ENCODE measurements around the gene ASTN1.

The ASTN1 gene

GRCh38 chr1:177164380-177165068, at the start of gene ASTN1:
Gene ASTN1, minus strand, starts transcription at chr1:177164712. Its CDS starts 36 bp downstream, at chr1:177164676.
- DNase-seq (ENCODE audit: low read depth in 1 of 2, low spot score in 1 of 2), result no peak

GRCh38 chr1:177211231-177211630, 46.7 kb upstream of the ASTN1 start:
- no peak for DNase-seq (ENCODE audit: low read depth in 1 of 2, low spot score in 1 of 2)

- no peak for DNase-seq (ENCODE audit: low read depth in 1 of 2, low spot score in 1 of 2)
Observed at GRCh38 chr1:177210071-177210470, 45.6 kb upstream of the ASTN1 start.

- DNase-seq (ENCODE audit: low read depth in 1 of 2, low spot score in 1 of 2), result no peak
Observed at GRCh38 chr1:177209357-177209756, 44.8 kb upstream of the ASTN1 start.

GRCh38 chr1:177208920-177209319, 44.4 kb upstream of the ASTN1 start:
- no peak for DNase-seq (ENCODE audit: low read depth in 1 of 2, low spot score in 1 of 2)

GRCh38 chr1:177206831-177207355, 42.4 kb upstream of the ASTN1 start:
- DNase-seq (ENCODE audit: low read depth in 1 of 2, low spot score in 1 of 2), result no peak

DNA sequence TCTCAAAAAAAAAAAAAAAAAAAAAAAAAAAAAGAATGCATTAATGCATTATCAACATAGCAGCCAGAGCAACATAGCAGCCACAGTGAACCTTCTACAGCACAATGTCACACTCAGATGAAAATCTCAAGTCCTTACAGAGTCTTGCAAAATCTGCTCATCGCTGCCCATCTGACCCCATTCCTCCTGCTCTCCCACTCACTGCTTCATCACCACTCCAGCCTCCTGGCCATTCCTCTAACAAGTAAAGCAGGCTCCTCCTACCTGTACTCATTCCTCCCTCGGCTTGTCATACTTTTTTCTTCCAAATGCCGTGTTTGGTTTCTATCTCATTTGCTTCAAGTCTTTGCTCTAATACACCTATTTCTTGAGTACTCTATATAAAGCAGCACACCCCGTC, 35.8 kb upstream of the ASTN1 start:
- no peak for DNase-seq (ENCODE audit: low read depth in 1 of 2, low spot score in 1 of 2)

DNA sequence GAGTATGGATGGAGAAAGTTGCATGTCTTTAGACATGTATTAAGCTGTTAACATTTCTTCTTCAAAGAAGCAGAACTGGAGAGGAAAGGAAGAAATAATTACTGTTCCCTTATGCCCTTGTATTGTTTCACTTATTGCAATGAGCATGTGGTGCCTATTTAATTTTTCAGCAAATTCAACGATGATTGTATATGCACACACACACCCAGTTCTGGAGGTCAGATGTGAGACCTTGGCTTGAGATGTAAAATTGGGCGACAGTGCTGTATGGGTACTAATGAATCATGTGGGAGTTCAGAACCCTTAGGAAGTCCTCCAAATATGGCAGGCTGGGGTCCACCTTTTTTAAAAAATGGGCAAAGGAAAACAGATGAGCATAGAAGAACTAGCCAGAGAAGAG, 33.7 kb upstream of the ASTN1 start:
- DNase-seq (ENCODE audit: low read depth in 1 of 2, low spot score in 1 of 2), result no peak

- no peak for DNase-seq (ENCODE audit: low read depth in 1 of 2, low spot score in 1 of 2)
Observed at GRCh38 chr1:177190308-177190970, 25.9 kb upstream of the ASTN1 start.

DNA sequence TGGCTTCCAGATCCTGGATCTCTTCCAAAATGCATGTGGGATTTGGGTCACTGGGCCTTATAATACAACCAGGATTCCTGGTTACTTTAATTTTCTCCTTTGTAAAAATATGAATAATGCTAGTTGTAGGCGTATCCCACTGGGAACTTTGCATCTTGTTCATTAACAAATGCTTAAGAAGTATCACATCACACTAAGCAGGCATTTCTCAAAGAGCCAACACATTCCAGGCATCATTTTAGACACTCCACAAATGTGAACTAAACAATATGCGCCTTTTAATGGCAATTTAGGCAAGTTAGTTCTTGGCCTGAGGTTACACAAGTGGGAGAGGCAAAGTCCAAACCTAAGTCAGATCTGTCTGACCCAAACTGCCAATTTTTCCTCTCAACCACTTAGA, 22.1 kb upstream of the ASTN1 start:
- no peak for DNase-seq (ENCODE audit: low read depth in 1 of 2, low spot score in 1 of 2)

DNA sequence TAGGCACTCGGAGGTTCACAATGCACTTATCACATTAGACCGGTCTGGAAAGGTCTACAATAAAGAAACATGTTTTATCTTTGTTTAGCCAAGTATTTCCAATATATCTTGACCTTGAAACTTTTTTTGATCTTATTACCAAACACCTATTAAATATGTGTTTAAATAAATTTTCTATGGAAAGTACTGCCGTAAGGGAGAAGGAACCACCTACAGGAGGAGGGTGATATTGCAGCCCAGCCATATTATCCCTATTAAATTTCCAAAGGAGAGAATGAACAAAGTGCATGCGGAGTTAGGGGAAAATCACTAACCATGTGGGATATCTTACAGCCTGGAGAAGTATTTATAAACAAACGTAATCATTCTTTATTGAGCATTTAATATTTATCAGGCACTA, 20.7 kb upstream of the ASTN1 start:
- no peak for DNase-seq (ENCODE audit: low read depth in 1 of 2, low spot score in 1 of 2)

- no peak for DNase-seq (ENCODE audit: low read depth in 1 of 2, low spot score in 1 of 2)
Observed at GRCh38 chr1:177183836-177184235, 19.3 kb upstream of the ASTN1 start.

DNA sequence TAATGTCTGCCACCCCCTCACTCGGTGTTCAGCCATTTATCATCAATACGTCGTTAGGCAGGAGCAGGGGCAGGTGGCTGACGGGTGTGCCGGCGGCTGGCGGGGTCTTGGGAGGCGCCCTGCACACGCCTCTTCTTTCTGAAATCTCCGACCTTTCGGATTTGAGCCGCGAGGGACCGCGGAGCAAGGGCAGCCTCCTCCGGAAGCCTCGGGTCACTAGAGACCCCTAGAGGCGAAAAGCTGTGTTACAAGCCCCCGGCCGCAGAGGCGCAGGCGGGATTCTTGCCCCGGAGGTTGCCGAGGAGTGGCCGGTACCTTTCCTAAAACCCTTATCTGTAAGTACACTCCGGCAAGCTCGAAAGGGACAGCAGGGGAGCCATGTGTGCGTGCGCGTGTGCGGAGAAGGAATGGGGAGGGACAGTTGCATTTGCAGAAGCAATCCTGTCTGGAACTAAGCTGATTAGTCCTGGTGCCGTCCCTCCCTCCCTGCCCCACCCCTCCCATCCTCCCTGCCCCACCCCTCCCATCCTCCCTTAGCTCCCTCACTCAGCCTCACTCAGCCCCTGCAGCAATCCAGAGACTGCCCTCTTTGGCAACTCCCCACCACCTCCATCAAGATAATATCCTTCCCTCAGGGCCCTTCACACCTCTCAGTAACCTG, 17.2 kb upstream of the ASTN1 start:
- no peak for DNase-seq (ENCODE audit: low read depth in 1 of 2, low spot score in 1 of 2)

DNA sequence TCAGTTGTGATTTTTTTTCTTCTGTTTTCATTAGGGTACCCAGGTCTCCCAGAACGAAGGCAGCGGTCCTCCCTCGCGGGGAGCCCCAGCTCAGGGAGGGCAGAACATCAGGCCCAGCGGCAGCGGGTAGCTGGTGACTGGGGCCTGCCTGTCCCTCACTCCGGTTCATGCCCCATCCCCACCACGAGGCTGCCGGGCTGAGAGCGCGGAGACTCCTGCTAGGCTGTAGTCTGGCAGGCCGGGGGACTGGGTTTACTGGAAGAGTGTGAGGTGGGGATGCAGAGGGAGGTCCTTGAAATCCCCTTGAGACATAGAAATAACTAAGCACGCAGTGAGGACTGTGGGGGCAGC, 16.7 kb upstream of the ASTN1 start:
- DNase-seq (ENCODE audit: low read depth in 1 of 2, low spot score in 1 of 2), result no peak

GRCh38 chr1:177174921-177175634, 10.6 kb upstream of the ASTN1 start:
- no peak for DNase-seq (ENCODE audit: low read depth in 1 of 2, low spot score in 1 of 2)

- no peak for DNase-seq (ENCODE audit: low read depth in 1 of 2, low spot score in 1 of 2)
Observed at GRCh38 chr1:177173976-177174375, 9.5 kb upstream of the ASTN1 start.

GRCh38 chr1:177172866-177173265, 8.4 kb upstream of the ASTN1 start:
- no peak for DNase-seq (ENCODE audit: low read depth in 1 of 2, low spot score in 1 of 2)

DNA sequence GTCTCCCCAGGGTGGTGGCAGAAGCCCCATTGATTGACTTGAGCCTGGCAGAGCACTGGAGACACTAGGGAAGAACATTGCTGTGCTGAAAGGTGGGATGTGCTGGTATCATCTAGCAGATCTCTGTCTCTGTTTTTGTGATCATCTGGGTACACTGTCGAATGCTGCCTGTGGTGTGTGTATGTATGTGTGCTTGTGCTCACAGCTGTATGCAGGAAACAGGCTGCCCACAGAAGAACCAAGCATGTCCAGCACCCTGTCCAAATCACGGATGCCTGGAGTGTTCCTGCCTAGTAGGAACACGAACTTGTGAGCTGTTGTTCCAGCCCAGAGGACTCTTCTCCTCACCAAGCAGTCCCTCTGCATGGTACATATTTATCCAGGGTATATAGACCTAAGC, 7.8 kb upstream of the ASTN1 start:
- DNase-seq (ENCODE audit: low read depth in 1 of 2, low spot score in 1 of 2), result no peak

- no peak for DNase-seq (ENCODE audit: low read depth in 1 of 2, low spot score in 1 of 2)
Observed at GRCh38 chr1:177171536-177172123, 7.1 kb upstream of the ASTN1 start.

GRCh38 chr1:177170756-177171535, 6.4 kb upstream of the ASTN1 start, which contains the start of gene BRINP2:
Gene BRINP2, plus strand, starts transcription at chr1:177170958. Its CDS starts 58,919 bp downstream, at chr1:177229877.
- no peak for DNase-seq (ENCODE audit: low read depth in 1 of 2, low spot score in 1 of 2)
